PC-3 (cell line): ENCODE results near the gene SLC27A5. TPM values are rescaled to one million over a fixed set of nuclear protein-coding genes. Genes with fewer than 3 reads are reported as not detected.

Source experiments
- ATAC-seq: fragments of 200-7000 bp; cut with Tn5 transposase; 2 replicates; pipeline ENCODE4 v1.9.1; 2020; ENCODE audit warnings: mild to moderate bottlenecking, moderate library complexity
- BruUV-seq: library from RNA; stranded (reverse); fragments of 400-500 nt; replicated peaks from 2 replicates; lab custom pipeline; 2021; lab: Mats Ljungman, UMichigan
- CTCF ChIA-PET: fragments of 300-600 bp; sonication (Branson Sonifier 250); formaldehyde crosslinking; loops from one replicate; lab custom pipeline; 2022; ENCODE audit warnings: antibody characterized with exemption; lab: Charles Lee
- POLR2A ChIA-PET: fragments of 300-600 bp; sonication (Branson Sonifier 250); formaldehyde crosslinking; loops from one replicate; lab custom pipeline; 2022; ENCODE audit warnings: antibody characterized with exemption; ENCODE audit not compliant: unreplicated experiment; lab: Charles Lee
- DNase-seq: peaks from one replicate; pipeline ENCODE4 v3.0.0-alpha.2; 2015
- H2AFZ ChIP-seq: fragments of 300-600 bp; sonication (generic); 2 replicates; pipeline ENCODE4 v1.6.0; 2016; ENCODE audit warnings: antibody characterized with exemption, low read length
- H3F3A ChIP-seq: fragments of 300-600 bp; sonication (generic); one replicate; pipeline ENCODE4 v1.6.0; 2017; ENCODE audit warnings: antibody characterized with exemption, low read length, control low read depth, mild to moderate bottlenecking; ENCODE audit not compliant: unreplicated experiment
- H3K27ac ChIP-seq: fragments of 300-600 bp; sonication (generic); 2 replicates; pipeline ENCODE4 v1.5.1; 2016; ENCODE audit warnings: mild to moderate bottlenecking, low read length
- H3K27me3 ChIP-seq: fragments of 300-600 bp; sonication (generic); 2 replicates; pipeline ENCODE4 v1.6.1; 2016; ENCODE audit warnings: low read length, mixed read lengths
- H3K36me3 ChIP-seq: fragments of 300-600 bp; sonication (generic); 2 replicates; pipeline ENCODE4 v1.6.1; 2016; ENCODE audit warnings: low read depth, mixed run types, low read length, mixed read lengths
- H3K4me1 ChIP-seq: fragments of 300-600 bp; sonication (generic); 2 replicates; pipeline ENCODE4 v1.5.1; 2016; ENCODE audit warnings: low read length; ENCODE audit not compliant: insufficient read depth
- H3K4me2 ChIP-seq: fragments of 300-600 bp; sonication (generic); 2 replicates; pipeline ENCODE4 v1.6.0; 2016; ENCODE audit warnings: low read length
- H3K4me3 ChIP-seq: fragments of 300-600 bp; sonication (generic); 2 replicates; pipeline ENCODE4 v1.5.1; 2016; ENCODE audit warnings: mild to moderate bottlenecking, low read length, mixed read lengths
- H3K79me2 ChIP-seq: fragments of 300-600 bp; sonication (generic); 2 replicates; pipeline ENCODE4 v1.6.1; 2017; ENCODE audit warnings: low read length, mixed read lengths
- H3K9ac ChIP-seq: fragments of 300-600 bp; sonication (generic); 2 replicates; pipeline ENCODE4 v1.6.0; 2016; ENCODE audit warnings: mild to moderate bottlenecking, low read length
- H3K9me2 ChIP-seq: fragments of 300-600 bp; sonication (generic); replicated peaks from 2 replicates; pipeline ENCODE4 v1.6.1; 2016; ENCODE audit warnings: mixed run types, low read length, mixed read lengths
- H3K9me3 ChIP-seq: fragments of 300-600 bp; sonication (generic); 2 replicates; pipeline ENCODE4 v1.6.1; 2016; ENCODE audit warnings: low read length, mixed read lengths
- H4K20me1 ChIP-seq: fragments of 300-600 bp; sonication (generic); 2 replicates; pipeline ENCODE4 v1.6.1; 2016; ENCODE audit warnings: low read length, mixed read lengths
- EZH2 ChIP-seq: fragments of 300-600 bp; sonication (generic); IDR thresholded peaks from one replicate; pipeline ENCODE4 v1.6.1; 2017; ENCODE audit warnings: antibody characterized with exemption, mild to moderate bottlenecking, low read length; ENCODE audit not compliant: unreplicated experiment
- EZH2phosphoT487 ChIP-seq: fragments of 300-600 bp; sonication (generic); IDR thresholded peaks from 2 replicates; pipeline ENCODE4 v1.6.1; 2018; ENCODE audit warnings: mild to moderate bottlenecking, antibody characterized with exemption, low read length, borderline replicate concordance
- intact Hi-C: fragments of 100-400 bp; cut with micrococcal nuclease; formaldehyde crosslinking; loops from 2 replicates; pipeline ENCODE4 v1.9.0; 2023
- total RNA-seq: library from RNA; depleted of rRNA; stranded (reverse); fragments of >200 nt; gene quantifications from 2 replicates; pipeline ENCODE4 v1.2.3, GENCODE V29; 2014
- TF ChIP-seq, protein P1 (sequence below): fragments of 300-600 bp; sonication (generic); conservative IDR thresholded peaks from 2 replicates; pipeline ENCODE4 v1.5.1; 2017; ENCODE audit warnings: antibody characterized with exemption, low read depth, mild to moderate bottlenecking, low read length

The SLC27A5 gene
- total RNA-seq, 1 experiment from 2014 or later = 56.2 TPM

DNA sequence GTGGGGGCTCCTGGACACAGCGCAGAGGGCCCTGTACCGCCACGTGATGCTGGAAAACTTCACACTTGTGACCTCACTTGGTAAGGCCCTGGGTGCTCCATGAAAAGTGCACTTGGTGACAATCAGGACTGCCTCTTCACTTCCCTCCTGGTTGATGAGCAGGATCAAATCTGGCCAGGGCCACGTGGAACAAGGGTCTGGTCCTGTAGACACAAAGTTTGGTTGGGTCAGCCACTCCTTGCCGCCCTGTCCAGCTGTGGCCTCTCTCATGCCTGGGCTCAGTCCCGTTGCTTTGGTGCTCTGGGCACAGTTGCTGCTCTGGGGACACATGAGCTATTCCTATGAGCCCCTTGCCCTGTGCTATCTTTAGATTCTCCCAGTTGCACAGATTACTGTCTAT is 58.0 kb downstream of the SLC27A5 start:
- intact Hi-C loops = no loop called here
- Histone ChIP-seq H3K27ac (no peak overlapping the region), H2AFZ (no peak overlapping the region), H3K4me3 (no peak overlapping the region), H3K9ac (no peak overlapping the region), H3K4me1 (peaks cover 5% of the 10 kb centered on the region), H3K36me3 (0 out of 2 replicates have a peak, but pooled peaks cover 4% of the 10 kb centered on the region), H3K27me3 (no peaks in the 10 kb centered on the region), H4K20me1 (no peaks in the 10 kb centered on the region), H3K9me2 (no peaks in the 10 kb centered on the region), H3F3A (no peaks in the 10 kb centered on the region), H3K9me3 (peaks cover 10% of the 10 kb centered on the region), H3K4me2 (no peak overlapping the region), H3K79me2 (peaks cover 4% of the 10 kb centered on the region; the same call in 1 of the 2 replicates)
- DNase-seq (no peak), ATAC-seq (no peak)
- no TSS peak for BruUV-seq
- TF ChIP-seq EZH2 (no peak), EZH2phosphoT487 (no peak)
- TF ChIP-seq, protein P1, sequence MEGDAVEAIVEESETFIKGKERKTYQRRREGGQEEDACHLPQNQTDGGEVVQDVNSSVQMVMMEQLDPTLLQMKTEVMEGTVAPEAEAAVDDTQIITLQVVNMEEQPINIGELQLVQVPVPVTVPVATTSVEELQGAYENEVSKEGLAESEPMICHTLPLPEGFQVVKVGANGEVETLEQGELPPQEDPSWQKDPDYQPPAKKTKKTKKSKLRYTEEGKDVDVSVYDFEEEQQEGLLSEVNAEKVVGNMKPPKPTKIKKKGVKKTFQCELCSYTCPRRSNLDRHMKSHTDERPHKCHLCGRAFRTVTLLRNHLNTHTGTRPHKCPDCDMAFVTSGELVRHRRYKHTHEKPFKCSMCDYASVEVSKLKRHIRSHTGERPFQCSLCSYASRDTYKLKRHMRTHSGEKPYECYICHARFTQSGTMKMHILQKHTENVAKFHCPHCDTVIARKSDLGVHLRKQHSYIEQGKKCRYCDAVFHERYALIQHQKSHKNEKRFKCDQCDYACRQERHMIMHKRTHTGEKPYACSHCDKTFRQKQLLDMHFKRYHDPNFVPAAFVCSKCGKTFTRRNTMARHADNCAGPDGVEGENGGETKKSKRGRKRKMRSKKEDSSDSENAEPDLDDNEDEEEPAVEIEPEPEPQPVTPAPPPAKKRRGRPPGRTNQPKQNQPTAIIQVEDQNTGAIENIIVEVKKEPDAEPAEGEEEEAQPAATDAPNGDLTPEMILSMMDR = no peak
- ChIA-PET POLR2A (no interaction called here), CTCF (no interaction called here)

DNA sequence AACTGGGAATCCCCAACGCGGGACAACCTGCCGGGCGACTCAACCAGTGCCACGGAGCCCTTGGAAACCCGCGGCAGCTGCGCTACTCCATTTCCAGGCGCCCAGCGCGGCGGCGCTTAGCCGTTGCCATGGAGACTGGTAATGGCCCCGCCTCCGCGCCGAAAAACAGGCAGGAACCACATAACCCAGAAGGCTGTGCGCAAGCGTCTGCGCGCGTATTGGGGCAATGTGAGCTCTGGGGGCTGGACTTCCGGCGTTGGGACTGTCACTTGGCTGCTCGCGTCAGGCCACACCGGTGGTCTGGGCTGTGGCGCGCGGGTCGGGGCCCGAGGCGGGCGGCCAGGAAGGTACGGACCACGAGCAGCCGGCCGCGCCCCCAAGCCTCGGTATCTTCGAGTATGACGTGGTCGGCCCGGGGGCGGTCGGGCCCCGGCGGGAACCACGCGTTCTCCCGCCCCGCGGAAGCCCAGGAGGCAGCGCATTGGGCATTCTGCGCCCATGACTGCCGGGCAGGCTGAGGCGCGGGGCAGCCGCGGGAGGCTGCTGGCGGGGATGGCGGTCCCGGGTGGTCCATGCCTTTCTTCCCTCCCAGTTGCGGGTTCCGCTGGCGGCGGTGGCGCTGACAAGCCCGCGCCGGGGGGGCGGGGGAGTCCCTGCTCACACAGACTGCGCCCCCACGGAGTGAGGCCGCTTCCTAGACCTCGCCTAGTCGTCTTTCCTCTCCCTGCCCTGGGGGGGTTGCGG is 60.3 kb downstream of the SLC27A5 start, which contains the start of gene ZNF324B:
Gene ZNF324B, plus strand, starts transcription at position 265 of the 744 bp plus-strand sequence. CDS start 2,080 bp downstream, outside the sequence.
- Histone ChIP-seq H3K27me3 (no peaks in the 10 kb centered on the region), H3K4me2 (peak within 1 kb of the TSS; percentile 90), H4K20me1 (no peaks in the 10 kb centered on the region), H3K4me1 (peaks cover 5% of the 10 kb centered on the region), H3K9me3 (peaks cover 25% of the 10 kb centered on the region), H3K36me3 (0 out of 2 replicates have a peak, but pooled peaks cover 2% of the 10 kb centered on the region), H3K4me3 (peak within 1 kb of the TSS; percentile 74), H3K79me2 (peaks cover 4% of the 10 kb centered on the region; the same call in 1 of the 2 replicates), H3K9ac (peak within 1 kb of the TSS; percentile 73), H3F3A (no peaks in the 10 kb centered on the region), H2AFZ (peak within 1 kb of the TSS; percentile 93), H3K9me2 (no peaks in the 10 kb centered on the region), H3K27ac (no peak within 1 kb of the TSS)
- ChIA-PET CTCF (interaction anchor here (0.6 to 1.0 kb wide), 2 partner anchors 16 to 67 kb away, joined by 3 read pairs; no protein-coding TSS in a partner anchor), POLR2A (interaction anchor here (0.6 kb wide), 1 partner anchor 146 kb away, joined by 3 read pairs; the partner anchor contains the start of gene ERVK3-1)
- peak; percentile 99 for DNase-seq
- BruUV-seq = no TSS peak
- ATAC-seq = peak; percentile 97
- TF ChIP-seq, protein P1 = no peak
- no peak for TF ChIP-seq EZH2phosphoT487
- TF ChIP-seq EZH2 = no peak
- intact Hi-C loops = loop anchor here (1.0 to 2.0 kb wide), 2 partner anchors 42 to 71 kb away; partner anchors contain the start of gene ZNF837
